Activated CD4-positive, alpha-beta T cell treated with anti-CD3 and anti-CD28 coated beads, Interleukin-2, amount 50 U/mL, for 1 hour (primary cell): ENCODE measurements around the gene C2CD3.

ENCODE experiments used
- DNase-seq: peaks from one replicate; pipeline ENCODE4 v3.0.0-alpha.2; 2020

C2CD3 gene

DNA sequence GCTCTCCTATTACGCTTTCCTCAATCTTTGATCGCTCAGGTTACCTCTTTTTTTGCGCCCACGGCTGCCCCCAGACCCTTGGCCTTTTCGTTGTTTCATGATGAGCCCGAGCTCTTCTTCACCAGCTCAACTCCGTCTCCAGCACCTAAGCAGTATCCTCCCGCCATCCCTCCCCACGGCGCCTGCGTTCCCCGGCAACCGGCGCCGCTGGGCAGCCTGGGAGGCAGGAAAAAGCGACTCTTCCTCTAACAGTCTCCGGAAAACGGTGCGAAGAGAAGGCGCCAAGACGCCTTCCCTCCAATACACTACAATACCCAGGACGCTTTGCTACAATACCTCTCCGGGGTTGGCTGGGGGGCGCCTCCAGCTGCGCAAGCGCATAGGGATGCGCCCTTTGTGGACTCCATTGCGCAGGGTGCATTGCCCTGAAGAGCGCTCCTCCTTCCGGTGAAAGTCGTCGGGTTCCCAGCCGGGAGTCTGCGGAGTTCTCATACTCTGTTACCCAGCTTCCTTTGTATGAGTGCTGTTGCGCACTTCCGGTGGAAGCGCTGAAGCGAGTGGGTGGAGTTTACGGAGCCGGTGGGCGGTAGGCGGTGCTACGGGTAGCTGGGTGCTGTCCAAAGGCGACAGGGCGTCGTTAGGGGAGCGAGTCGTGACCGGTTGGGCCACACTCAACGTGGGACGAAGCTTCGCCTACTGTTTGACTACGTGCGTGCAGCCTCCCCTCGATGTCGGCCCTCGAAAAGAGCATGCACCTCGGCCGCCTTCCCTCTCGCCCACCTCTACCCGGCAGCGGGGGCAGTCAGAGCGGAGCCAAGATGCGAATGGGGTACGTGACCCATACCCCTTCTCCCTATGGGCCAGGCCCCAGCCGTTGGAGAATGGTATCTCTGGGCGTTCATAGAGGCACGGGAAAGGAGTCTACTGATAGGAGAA, at the start of gene C2CD3, which contains the start of gene PPME1:
TSS of gene C2CD3 (minus strand) at position 309 of the 936 bp plus-strand sequence. CDS start at position 99, 210 bp downstream.
TSS of gene PPME1 (plus strand) at position 596 of the 936 bp plus-strand sequence. CDS start at position 729, 133 bp downstream.
- DNase-seq = peak; percentile 95

- DNase-seq = no peak
These were observed 49.6 kb upstream of the C2CD3 start for GRCh38 chr11:74220376-74220775.

GRCh38 chr11:74212533-74212932, 41.7 kb upstream of the C2CD3 start:
- DNase-seq = no peak

DNA sequence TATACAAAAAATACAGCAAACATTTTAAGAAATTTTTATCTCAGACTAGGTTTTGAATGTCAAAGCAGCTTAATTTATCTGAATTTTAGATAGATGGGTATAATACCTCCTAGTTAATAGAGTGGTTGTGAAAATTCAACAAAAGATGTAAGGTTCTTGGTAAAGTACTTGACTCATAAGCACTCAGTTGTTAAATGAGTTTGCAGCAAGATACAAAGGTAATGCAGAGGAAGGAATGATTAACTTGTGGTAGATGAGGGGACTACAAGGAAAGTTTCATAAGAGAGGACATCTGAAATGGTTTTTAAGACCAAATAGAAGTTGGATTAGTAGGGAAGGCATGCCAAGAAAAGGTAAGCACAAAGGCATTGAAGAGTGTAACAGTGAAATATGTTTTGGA, 37.7 kb upstream of the C2CD3 start:
- no peak for DNase-seq

GRCh38 chr11:74206746-74207145, 35.9 kb upstream of the C2CD3 start:
- no peak for DNase-seq

DNA sequence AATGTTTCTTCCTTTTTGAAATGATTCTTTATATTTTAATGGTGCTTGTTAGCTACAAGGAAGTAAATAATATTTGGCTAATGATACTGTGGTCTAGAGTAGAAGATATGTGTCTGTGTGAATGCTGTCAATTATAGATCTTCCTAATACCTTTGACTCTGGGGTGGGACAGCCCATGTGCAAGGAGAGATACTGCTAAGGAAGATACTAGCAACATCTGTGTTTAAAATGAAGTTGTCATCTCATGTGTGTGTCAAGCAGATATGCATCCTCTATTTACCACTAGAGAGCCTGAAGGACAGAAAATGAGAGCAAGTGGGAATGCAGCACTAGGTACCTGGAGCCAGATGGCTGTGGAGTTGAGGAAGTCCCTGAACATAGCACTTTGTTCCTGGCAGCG, 34.4 kb upstream of the C2CD3 start:
- DNase-seq = no peak

- no peak for DNase-seq
These were observed 33.9 kb upstream of the C2CD3 start for GRCh38 chr11:74204701-74205100.

DNA sequence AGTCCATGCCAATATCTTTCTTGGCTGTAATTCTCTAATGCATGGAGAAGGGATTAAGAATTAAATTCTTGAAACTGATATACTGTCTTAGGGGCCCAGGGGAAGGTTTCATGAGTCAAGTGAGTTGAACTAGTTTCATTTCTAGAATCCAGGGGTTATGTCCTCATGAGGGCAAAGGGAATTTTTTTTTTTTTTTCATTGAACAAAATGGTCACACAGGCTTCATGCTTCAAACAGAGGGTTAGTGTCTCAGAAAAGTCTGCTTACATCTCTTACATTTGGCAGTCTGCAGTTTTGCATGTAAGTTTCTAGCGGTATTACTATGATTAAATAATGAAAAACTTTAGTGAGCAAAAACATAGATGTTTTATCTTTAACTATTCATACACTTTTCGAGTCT, 33.2 kb upstream of the C2CD3 start:
- no peak for DNase-seq

- no peak for DNase-seq
These were observed 26.1 kb upstream of the C2CD3 start for GRCh38 chr11:74196781-74197486.

- DNase-seq = no peak
These were observed 25.0 kb upstream of the C2CD3 start for GRCh38 chr11:74195828-74196227.

DNA sequence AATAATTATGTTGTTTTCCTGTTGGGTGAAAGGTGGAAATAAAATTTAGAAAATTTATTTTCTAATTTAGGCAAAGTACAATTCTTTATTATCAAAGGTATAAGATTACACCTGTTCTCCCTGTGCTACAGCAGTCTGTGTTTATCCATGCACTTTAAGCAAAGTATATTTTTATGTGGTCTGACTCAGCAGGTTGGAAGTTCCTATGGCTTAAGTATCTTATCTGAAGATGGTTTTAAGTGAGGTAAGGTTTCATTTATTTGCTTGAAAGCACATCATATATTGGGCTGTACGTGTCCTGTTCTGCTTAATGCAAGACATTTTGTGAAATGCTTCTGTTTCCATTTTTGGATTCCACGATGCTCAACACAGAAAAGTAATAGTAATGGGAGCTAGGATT, 14.9 kb upstream of the C2CD3 start:
- DNase-seq = no peak

GRCh38 chr11:74185285-74185684, 14.5 kb upstream of the C2CD3 start:
- no peak for DNase-seq

- no peak for DNase-seq
These were observed 11.8 kb upstream of the C2CD3 start for GRCh38 chr11:74182635-74183034.

DNA sequence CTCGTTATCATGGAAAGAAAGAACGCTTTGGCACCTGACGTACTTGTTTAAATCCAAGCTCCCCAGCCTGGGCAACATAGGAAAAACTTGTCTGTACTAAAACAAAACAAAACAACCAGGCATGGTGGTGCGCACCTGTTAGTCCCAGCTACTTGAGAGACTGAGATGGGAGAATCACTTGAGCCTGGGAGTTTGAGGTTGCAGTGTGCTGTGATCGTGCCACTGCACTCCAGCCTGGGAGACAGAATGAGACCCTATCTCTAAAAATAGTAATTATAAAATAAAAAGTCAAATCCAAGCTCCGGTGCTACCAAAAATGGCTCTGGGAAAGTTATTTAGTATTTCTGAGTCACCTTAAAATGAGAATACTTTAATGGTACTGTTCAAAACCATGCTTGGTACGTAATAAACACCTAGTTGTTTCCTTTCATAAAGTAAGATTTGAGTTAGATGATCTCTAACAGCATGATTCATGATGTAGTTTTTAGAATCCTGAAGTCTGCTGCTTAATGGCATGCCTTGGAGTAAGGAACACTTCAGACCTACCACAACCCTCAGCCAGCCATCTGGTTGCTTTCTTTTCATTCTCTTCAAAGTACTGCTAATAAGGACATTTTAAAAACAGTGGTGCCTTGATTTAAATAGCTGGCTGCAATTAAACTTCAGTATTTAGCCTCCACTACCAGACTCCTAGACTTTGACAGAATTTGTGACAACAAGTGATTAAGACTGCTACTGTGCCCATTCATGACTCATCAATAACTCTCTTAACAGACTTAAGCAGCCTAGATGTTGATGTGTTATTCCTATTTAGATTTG, 8.6 kb upstream of the C2CD3 start:
- DNase-seq = no peak

DNA sequence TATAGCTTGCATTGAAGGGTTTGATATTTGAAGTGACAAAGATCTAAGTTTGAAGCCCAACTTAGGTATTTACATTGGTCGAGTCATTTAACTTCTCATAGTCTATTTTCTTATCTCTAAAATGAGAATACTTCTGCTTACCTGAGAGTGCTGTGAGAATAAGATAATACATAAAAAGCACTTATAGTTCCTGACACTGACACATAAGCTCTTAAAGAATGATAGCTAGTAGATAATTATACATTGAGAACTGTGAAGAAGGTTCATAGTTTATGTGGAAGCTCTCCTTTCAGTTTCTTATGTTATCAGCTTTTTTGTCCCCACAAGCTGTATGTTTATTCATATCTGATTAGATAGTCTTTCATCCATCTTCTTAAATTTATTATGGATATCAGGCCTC, 5.1 kb upstream of the C2CD3 start:
- no peak for DNase-seq

GRCh38 chr11:74171997-74172396, 1.2 kb upstream of the C2CD3 start:
- DNase-seq = no peak

GRCh38 chr11:74171630-74171968, 797 bp upstream of the C2CD3 start:
- DNase-seq = no peak

- no peak for DNase-seq
These were observed 904 bp downstream of the C2CD3 start for GRCh38 chr11:74169738-74170458.

DNA sequence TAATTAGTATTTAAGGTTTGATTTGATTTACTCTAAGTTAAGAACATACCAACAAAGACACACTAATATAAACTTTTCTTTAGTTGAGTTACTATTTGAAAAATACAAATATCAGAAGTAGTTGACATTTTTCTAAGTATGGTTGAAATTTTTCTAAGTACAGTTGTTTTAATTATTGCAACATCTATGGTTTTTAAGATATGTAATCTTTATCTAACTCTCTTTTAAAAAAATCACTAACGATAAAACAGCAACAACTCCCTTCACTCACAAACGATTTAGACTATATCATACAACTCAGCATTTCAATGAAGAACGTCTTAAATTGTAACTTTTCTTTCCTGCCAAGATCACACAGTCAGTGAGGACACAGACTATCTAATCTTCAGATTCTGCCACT, 2.0 kb downstream of the C2CD3 start:
- DNase-seq = no peak

DNA sequence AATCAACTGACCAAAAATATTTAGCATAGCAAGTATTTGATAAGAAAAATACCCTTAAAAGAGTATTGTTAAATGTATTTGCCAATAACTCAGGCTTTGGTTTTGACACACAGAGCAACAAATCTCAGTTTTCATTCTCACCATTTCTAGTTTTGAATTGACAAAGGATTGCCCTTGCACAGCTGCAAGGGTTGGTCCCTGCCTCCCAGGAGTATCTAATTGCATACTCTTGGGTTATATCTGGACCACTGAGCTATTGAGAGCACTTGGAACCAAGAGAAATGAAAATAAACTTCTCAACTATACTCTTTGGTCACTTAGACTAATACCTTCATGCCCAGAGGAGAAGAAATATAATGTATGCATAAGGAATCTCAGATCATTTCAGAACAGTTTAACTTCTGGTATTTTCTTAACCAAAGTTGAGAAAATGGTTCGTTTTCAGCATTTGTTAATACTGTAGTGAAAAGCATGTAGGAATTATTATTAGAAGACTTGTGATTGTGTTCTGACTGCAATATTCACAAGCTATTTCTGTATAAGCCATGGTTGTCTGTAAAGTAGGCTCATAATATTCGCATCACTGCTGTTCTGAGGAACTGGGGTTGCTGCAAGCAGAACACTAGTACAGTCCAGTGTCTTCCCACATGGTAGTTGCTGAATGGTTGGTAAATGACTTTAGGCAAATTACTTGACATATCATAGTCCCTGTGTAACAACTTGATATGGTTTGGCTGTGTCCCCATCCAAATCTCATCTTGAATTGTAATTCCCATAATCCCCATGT, 7.9 kb downstream of the C2CD3 start:
- DNase-seq = no peak

GRCh38 chr11:74159642-74160041, 11.2 kb downstream of the C2CD3 start:
- no peak for DNase-seq

- DNase-seq = no peak
These were observed 13.6 kb downstream of the C2CD3 start for GRCh38 chr11:74157169-74157568.
